Putamen (tissue), 1 donor: ENCODE measurements around the gene SLC38A6.
A peak's percentile ranks its signal among the peaks of the same experiment; 100 is the strongest.

Experiments
- DNase-seq: peaks from one replicate; pipeline ENCODE4 v3.0.0-alpha.2; 2016; ENCODE audit warnings: low spot score

The SLC38A6 gene

DNA sequence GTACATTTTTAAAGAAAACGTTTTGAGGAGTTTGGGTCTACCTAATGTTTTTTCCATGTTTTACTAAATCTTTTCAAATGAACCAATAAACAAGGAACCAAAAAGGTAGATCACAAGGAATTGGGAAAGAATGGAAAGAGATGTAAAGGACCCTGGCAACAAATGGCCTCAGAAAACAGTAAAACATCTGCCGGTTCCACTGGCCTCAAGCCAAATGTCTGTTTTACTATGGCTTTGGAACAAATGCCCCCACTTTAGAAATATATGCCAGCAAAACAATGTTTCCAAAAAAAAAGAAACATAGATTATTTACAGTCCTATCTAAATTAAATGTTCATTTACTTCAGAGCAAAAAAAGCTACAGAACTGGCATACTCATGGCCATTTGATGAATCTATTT, 3.2 kb upstream of the SLC38A6 start:
- DNase-seq, result no peak

GRCh38 chr14:60981633-60982455, 799 bp downstream of the SLC38A6 start:
- peak; percentile 37 for DNase-seq

- DNase-seq, result no peak
These were observed 3.2 kb downstream of the SLC38A6 start for GRCh38 chr14:60984196-60984595.

DNA sequence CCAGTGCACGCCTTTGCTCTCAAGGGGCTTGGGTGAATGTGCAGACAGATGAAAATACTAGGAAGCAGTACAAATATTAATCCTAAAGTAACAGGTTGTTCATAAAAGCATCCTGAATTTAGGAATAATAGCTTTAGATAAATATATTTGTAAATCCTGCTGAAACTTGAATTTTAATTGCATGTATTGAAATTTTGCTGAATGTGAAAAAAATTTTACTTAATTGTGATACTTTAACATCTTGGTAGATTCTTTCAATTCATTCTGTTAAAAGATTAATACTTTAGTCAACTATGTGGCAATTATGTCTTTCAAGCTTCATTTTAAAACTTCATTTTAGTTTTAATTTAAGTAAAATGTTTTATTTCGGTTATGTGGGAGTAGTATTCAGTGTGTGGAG, 5.5 kb downstream of the SLC38A6 start:
- DNase-seq, result no peak

DNA sequence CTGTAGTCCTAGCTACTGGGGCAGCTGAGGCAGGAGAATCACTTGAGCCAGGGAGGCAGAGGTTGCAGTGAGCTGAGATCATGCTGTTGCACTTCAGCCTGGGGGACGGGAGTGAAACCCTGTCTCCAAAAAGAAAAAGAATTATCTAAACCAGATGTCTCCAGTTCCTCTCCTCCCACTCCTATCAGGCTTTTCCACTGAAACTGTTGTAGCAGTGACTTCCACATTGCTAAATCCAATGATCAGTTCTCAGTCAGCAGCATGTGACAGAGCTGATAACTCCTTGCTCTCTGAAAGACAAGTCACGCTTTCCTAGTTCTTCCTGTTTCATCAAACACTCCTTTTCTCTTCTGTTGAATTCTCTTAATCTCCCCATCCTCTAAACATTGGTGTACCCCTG, 8.6 kb downstream of the SLC38A6 start:
- no peak for DNase-seq

- no peak for DNase-seq
These were observed 17.6 kb downstream of the SLC38A6 start for GRCh38 chr14:60998617-60999016.

DNA sequence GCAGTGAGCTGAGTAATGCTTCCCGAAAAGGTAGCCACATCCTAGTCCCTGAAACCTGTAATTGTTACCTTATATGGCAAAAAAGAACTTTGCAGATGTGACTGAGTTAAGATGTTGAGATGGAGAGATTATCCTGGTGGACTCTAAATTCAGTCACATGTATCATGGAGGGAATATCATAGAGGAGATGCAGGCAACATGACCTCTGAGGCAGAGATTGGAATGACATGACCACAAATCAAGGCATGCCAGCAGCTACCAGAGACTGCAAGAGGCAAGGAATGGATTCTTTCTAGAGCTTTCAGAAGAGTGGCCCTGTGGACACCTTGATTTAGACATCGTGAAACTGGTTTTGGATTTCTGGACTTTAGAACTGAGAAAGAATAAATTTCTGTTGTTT, 18.5 kb downstream of the SLC38A6 start:
- no peak for DNase-seq

DNA sequence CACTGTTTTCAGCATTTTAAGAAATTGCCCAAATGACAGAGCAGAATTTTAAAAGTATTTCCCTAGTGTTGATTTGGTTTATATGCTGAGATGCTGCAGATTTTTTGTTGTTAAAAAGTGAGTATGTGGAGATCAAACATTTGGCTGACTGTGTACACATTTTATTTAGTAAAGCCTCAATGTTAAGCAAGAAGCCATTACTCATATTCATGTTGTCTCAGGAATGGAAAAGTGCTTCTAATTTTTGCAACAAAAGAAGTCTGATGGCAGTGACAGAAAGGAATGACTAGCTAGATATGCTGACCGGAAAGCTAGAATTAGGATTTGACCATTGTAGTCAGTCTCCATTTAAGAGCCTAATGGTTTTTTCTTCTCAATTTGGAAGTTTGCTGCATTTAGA, 22.5 kb downstream of the SLC38A6 start:
- DNase-seq, result no peak

- no peak for DNase-seq
These were observed 38.5 kb downstream of the SLC38A6 start for GRCh38 chr14:61019537-61019936.

GRCh38 chr14:61025251-61026223, 44.5 kb downstream of the SLC38A6 start:
- peak; percentile 45 for DNase-seq

GRCh38 chr14:61026526-61026925, 45.5 kb downstream of the SLC38A6 start:
- DNase-seq, result no peak

DNA sequence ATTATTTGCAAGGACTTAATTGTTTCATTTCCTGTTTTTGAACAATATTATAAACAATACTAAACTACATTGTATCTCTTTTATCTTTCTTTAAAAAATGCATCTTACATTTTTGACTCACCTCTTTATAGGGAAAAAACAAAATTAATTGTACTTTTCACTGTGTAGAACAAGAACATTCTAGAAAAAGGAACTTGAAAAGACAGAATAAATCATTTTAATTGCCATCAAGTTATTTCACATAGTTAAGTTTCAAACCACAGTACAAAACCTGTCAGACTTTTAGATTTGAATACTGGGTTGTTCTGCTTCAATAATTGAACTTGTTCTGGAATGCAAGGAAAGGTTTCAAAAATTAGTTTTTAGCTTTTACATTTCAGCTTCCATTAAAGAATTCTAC, 50.0 kb downstream of the SLC38A6 start:
- no peak for DNase-seq

DNA sequence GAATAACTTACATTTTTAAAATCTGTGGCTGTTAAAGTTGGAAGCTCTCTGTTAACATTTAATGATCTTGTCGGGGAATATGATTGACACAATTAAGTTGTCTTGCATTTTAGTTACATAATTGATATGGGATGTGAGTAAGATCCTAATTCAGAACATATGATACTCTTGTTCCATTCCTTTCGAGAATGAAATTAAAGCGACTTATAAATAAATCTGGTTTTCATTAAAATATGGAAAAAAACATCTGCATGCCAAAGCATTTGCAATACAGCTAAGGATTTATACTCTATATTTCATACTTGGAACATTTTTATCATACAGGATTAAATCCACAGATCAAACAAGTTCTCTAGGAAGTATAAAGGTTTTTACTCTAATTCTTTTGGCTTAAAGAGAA, 52.0 kb downstream of the SLC38A6 start:
- no peak for DNase-seq

GRCh38 chr14:61033855-61034254, 52.8 kb downstream of the SLC38A6 start:
- no peak for DNase-seq

GRCh38 chr14:61034416-61035120, 53.5 kb downstream of the SLC38A6 start:
- DNase-seq, result no peak

DNA sequence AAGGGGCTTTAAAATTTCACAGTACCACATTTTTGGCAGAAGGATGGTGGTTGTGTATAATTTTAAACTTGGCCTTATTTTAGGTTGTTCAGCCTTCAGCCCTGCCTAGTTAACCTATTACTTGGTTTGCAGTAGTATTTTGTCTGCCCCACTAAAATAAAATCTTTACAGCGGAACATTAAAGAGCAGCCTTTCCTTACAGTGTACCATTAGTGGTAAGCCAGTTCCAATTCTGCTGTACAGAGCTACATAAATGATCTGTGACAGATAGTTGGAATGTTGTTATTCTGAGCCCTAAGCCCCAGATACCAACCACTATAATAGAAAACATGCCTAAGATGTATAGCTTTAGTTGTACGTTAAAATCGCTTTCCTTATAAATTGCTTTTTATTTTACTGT, 56.2 kb downstream of the SLC38A6 start:
- no peak for DNase-seq

- DNase-seq, result no peak
These were observed 60.7 kb downstream of the SLC38A6 start for GRCh38 chr14:61041704-61042103.

DNA sequence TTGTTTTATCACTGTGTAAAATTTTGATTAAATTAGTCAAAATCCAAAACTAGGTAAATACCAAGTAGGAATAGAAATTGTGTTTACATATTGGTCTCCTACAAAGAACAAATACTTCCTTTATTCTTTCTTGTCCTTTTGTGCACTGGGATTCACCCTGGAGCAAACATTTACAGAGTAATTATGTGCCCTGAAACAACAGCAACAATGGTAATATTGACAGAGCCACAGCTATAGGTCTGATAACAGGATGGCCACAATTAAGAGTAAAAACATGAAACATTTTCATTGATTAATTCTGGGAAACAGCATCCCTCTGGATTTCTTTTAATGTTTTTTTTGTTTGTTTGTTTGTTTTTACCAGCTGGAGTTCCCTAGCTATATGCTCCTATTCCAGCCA, 61.2 kb downstream of the SLC38A6 start:
- DNase-seq, result no peak

GRCh38 chr14:61043506-61043905, 62.5 kb downstream of the SLC38A6 start:
- DNase-seq, result no peak

DNA sequence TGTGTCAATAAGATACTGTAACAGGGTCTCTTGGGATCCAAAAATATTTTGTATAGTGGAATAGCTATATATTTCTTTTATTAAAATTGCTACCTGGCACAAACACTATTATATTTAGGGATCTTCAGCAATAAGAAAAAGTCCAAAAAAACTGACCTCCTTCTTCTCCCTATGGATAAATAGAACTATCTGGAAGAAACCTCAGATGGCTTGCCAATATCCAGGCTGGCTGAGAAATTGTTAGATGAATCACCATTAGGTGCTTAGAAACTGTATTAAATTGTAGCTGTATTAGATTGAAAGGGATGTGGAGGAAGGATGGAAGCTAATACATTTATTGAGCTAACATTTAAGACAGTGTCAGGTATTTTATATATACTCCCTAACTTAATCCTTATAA, 66.0 kb downstream of the SLC38A6 start:
- no peak for DNase-seq

DNA sequence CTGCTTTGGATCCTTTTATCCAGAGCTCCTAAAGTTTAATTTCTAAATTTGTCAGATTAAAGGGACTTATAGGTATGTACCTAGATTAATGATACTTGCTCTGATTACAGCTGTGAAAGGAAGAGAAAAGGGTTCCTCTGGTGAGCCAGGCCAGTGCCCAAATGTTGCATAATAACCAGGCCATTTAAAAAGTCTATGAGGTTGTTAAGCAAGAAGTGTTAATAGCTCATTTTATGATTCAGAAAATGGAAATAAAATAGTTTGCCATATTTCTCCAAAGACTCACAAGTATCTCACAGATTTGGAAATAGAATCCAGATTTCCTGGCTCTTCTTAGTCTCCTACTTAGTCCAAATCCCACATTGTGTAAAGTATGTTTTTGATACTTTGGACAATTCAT, 67.6 kb downstream of the SLC38A6 start:
- no peak for DNase-seq

- DNase-seq, result no peak
These were observed 69.4 kb downstream of the SLC38A6 start for GRCh38 chr14:61050417-61050816.
